ENCODE data around the gene MKI67.

Gene MKI67

DNA sequence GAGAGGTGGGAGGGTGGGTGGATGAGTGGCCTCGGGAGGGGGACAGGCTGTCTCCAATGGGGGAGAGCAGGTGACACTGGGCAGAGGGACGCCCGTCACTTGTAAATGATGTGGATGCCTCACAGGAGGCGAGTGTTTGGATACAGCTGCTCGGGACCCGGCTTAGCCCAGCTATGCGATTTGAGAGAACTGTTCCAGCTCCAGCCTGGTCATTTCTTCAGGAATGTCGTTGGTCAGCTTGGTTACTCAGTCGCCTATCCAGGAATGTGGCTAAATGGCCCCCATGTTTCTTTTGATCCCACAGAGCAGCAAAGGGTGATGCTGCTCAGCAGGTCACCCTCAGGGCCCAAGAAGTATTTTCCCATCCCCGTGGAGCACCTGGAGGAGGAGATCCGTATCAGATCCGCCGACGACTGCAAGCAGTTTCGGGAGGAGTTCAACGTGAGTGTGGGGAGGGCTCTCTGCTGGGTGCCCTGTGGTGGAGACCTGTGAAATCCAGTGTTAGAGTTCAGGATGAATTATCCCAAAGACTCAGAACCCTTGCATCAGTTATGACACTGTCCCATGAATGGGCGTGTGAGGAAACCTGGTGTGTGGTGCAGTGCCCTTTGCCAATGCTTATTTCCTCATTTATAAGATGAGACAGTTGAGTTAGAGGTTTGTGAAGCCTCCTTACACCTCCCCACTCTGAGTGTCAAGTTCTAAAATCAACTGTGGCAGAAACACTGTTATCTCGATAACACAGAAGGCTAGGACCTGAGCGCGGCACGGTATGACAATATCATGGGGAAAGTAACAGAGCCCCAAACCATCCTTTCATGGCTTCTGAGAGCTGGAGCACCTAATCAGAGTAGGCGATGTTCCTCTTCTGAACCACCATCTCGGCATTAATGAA is 76.8 kb downstream of the MKI67 start:
- no peak for DNase-seq

- no peak for DNase-seq
Measured at GRCh38 chr10:128048819-128049210, 77.4 kb downstream of the MKI67 start.

GRCh38 chr10:128047991-128048818 is 78.0 kb downstream of the MKI67 start:
- DNase-seq: peak; percentile 3

DNA sequence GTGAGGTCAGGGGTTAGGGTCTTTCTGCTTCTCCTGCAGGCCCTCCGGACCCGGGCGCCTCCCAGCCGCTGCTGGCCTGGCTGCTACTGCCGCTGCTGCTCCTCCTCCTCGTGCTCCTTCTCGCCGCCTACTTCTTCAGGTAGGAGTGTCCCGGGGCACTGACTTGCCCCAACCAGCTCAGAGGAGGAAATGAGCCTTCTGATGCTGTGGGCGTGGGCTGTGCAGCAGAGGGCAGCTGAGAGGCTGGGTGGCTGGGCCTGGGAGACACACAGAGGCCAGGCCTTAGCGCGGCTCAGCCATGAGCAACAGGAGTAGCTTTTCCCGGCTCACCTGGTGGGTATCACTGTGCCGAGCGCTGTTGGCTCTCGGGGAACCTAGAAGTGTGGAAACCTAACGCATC is 78.9 kb downstream of the MKI67 start:
- no peak for DNase-seq

- DNase-seq: no peak
Measured at GRCh38 chr10:128046953-128047290, 79.3 kb downstream of the MKI67 start.

Measured in NCI-H1694 (cell line).